Measurements from ENCODE around the gene TRIM41. TPM values are rescaled to one million over a fixed set of nuclear protein-coding genes. Genes with fewer than 3 reads are reported as not detected.

Gene TRIM41
- total RNA-seq, 4 donors from 2014 or later, result 9.7 to 17.6 (median 12.1) TPM

DNA sequence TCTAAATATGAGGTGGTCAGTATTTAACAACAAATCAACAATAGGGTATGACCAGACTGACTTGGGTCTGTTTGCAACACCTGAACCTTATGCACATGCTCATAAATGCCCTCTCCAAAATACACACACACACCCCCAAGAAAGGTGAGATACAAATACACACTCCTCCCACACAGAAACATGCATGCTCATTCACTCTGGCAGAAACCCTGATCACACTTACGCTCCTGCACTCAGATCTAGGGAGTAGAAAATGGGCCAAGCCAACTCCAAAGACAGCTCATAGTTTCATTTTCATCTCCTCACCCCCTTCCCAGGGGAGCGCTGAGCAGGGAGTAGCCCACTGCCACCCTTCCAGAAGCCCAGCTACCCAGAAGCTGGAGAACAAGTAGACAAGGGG, 29.4 kb upstream of the TRIM41 start:
- no peak for ATAC-seq
- H3K27ac ChIP-seq, result peak overlapping the region in 1 of 4 donors; percentile 93
- no peaks in the 10 kb centered on the region for H3K9me3 ChIP-seq
- H3K27me3 ChIP-seq, result no peaks in the 10 kb centered on the region
- no peaks in the 10 kb centered on the region for H3K36me3 ChIP-seq
- peaks cover 0 to 41% (median 6%) of the 10 kb centered on the region in 3 donors for H3K4me1 ChIP-seq
- WGBS, 2 donors (ENCODE audit: low coverage in 1 of 2), result 85 to 88% methylated on average over 1 to 2 of the region's 2 CpGs
- H3K4me3 ChIP-seq, result no peak overlapping the region
- TF ChIP-seq EP300 (IDR thresholded peaks at IDR 0.05), result no peak
- TF ChIP-seq POLR2AphosphoS5 (IDR thresholded peaks at IDR 0.05), result no peak
- TF ChIP-seq, protein P1, sequence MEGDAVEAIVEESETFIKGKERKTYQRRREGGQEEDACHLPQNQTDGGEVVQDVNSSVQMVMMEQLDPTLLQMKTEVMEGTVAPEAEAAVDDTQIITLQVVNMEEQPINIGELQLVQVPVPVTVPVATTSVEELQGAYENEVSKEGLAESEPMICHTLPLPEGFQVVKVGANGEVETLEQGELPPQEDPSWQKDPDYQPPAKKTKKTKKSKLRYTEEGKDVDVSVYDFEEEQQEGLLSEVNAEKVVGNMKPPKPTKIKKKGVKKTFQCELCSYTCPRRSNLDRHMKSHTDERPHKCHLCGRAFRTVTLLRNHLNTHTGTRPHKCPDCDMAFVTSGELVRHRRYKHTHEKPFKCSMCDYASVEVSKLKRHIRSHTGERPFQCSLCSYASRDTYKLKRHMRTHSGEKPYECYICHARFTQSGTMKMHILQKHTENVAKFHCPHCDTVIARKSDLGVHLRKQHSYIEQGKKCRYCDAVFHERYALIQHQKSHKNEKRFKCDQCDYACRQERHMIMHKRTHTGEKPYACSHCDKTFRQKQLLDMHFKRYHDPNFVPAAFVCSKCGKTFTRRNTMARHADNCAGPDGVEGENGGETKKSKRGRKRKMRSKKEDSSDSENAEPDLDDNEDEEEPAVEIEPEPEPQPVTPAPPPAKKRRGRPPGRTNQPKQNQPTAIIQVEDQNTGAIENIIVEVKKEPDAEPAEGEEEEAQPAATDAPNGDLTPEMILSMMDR (IDR thresholded peaks at IDR 0.05), result no peak
- TF ChIP-seq POLR2A (IDR thresholded peaks at IDR 0.05), result no peak

DNA sequence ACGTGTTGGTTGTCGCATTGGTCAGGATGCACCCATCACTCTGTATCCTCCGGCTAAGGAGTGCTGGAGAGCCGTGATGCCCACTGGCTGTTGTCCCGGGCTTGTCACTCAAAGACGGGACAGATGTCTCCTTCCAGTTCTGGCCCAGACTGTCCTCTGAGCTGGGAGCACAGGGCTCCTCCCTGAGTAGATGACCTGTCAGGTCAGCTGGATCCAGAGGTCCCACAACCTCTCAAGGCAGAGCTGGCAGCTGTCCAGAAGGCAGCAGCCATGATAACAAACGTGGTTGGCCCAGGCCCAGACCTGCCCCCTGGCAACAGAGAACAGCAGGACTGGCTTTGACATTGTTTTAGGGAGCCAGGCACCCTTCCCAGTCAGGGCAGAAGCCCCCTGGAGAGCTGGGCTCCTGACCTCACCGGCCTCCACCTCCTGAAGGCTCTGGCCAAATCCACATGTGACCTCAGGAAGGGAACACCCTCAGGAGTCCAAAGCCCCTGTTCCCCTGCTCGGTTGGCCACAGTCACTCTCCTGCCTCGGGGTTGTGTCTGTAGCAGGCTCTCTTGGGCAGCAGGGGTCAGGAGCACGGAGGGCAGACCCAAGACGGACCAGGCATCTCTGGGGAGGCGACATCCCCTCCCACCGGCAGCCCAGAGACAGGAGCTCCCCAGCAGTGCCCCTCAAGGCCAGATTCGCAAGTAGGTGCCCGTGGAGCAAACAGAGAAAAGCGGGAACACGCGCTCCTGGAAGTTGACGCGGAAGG, 28.4 kb upstream of the TRIM41 start:
- no peaks in the 10 kb centered on the region for H3K36me3 ChIP-seq
- no peak for ATAC-seq
- no peak overlapping the region for H3K27ac ChIP-seq
- TF ChIP-seq EP300 (IDR thresholded peaks at IDR 0.05) (no peak), POLR2AphosphoS5 (IDR thresholded peaks at IDR 0.05) (no peak), POLR2A (IDR thresholded peaks at IDR 0.05) (no peak)
- TF ChIP-seq, protein P1 (IDR thresholded peaks at IDR 0.05), result no peak
- H3K4me3 ChIP-seq, result no peak overlapping the region
- WGBS, 2 donors (ENCODE audit: low coverage in 1 of 2), result 78 to 80% methylated on average over 4 to 15 of the region's 21 CpGs
- peaks cover 0 to 33% (median 6%) of the 10 kb centered on the region in 3 donors for H3K4me1 ChIP-seq
- no peaks in the 10 kb centered on the region for H3K9me3 ChIP-seq
- H3K27me3 ChIP-seq, result no peaks in the 10 kb centered on the region

DNA sequence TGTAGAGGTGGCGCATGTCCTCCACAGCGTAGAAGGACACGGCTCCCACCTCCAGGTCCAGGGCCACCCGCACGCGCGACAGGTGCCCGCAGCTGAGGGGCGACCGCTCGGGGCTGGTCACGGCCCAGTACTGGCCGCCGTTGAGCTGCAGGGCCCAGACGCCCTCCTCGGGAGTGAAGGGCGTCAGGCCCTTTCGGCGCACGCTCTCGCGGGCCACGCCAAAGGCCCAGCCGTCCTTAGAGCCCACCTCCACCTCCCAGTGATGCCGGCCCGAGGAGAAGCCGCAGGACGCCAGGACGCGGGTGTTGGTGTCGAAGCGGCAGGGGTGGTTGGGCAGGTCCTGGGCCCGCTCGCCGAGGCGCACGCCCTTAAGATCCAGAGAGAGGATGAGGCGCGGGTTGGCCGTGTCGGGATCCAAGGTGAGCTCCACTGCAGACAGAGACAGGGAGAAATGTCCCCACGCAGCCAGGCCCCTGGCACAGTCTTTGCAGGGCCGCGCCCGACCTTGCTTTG, 27.8 kb upstream of the TRIM41 start:
- Histone ChIP-seq H3K27ac (no peak overlapping the region), H3K36me3 (no peaks in the 10 kb centered on the region), H3K27me3 (no peaks in the 10 kb centered on the region), H3K4me1 (peaks cover 0 to 27% (median 6%) of the 10 kb centered on the region in 3 donors), H3K4me3 (no peak overlapping the region), H3K9me3 (no peaks in the 10 kb centered on the region)
- no peak for ATAC-seq
- WGBS, 2 donors (ENCODE audit: low coverage in 1 of 2), result 86% methylated on average over 5 of the region's 45 CpGs; no CpG with 5 or more reads in 1 of the 2 donors
- TF ChIP-seq POLR2A (IDR thresholded peaks at IDR 0.05), result no peak
- TF ChIP-seq, protein P1 (IDR thresholded peaks at IDR 0.05), result no peak

DNA sequence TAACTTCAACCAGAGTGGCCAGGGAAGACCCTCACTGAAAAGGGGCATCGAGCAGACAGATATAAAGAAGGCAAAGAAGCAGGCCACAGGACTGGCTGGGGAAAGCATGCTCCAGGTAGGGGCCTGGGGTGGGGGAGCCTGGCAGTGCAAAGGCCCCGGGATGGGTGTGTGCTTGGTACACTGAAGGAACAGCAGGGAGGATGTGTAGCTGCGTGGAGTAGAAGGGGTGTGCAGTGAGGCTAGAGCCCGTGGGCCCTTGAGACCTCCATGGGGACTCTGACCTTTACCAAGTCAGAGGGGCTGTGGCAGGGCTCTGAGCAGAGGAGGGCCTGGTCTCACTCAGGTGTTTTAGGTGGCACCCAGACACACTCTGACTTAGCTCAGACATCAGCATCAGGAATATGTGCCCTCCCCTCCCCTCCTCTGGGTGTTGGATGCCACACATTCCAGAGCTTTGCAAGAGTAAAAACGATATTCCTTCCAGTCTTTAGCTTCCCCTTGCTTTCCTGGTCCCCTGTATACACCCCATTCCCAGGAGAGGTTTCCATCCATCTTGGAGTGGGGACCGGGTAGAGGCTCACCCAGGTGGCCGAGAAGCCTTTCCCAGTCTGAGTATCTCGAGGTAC, 25.6 kb upstream of the TRIM41 start:
- Histone ChIP-seq H3K4me3 (no peak overlapping the region), H3K9me3 (no peaks in the 10 kb centered on the region), H3K4me1 (peaks cover 0 to 14% (median 4%) of the 10 kb centered on the region in 3 donors), H3K36me3 (no peaks in the 10 kb centered on the region), H3K27me3 (no peaks in the 10 kb centered on the region), H3K27ac (no peak overlapping the region)
- ATAC-seq, result no peak
- TF ChIP-seq POLR2AphosphoS5 (IDR thresholded peaks at IDR 0.05) (no peak), EP300 (IDR thresholded peaks at IDR 0.05) (no peak), POLR2A (IDR thresholded peaks at IDR 0.05) (no peak)
- TF ChIP-seq, protein P1 (IDR thresholded peaks at IDR 0.05), result no peak
- WGBS, 2 donors (ENCODE audit: low coverage in 1 of 2), result 55 to 73% methylated on average over 3 to 5 of the region's 8 CpGs
